Tibial artery (tissue), 4 donors: Measurements from ENCODE around the gene RAB7A.
"Not testable (repeated sequence)": the region's sequence is repeated elsewhere in the genome, so short reads cannot be mapped to it uniquely, and the experiment has no call there.

Source experiments
- DNase-seq, 2 donors: peaks; one replicate each; pipeline ENCODE4 v3.0.0-alpha.2; 2019
- H3K27ac ChIP-seq, 2 donors: fragments of 200-600 bp; sonication (generic) in 1 of 2; 1 replicate in 1 of 2; 2 replicates in 1 of 2; pipeline ENCODE4 v1.5.1; 2018 to 2019; ENCODE audit warnings: mild to moderate bottlenecking in 1 of 2
- H3K27me3 ChIP-seq, 2 donors: fragments of 200-600 bp; sonication (generic) in 1 of 2; one replicate each; pipeline versions ENCODE4 v1.5.1 to v1.6.0; 2016 to 2019
- H3K36me3 ChIP-seq, 3 donors: fragments of 200-600 bp; sonication (generic) in 2 of 3; one replicate each; pipeline ENCODE4 v1.5.1; 2016 to 2019; ENCODE audit warnings: mild to moderate bottlenecking in 2 of 3
- H3K4me1 ChIP-seq, 4 donors: fragments of 200-600 bp; sonication (generic) in 2 of 4; 1 replicate in 3 of 4; 2 replicates in 1 of 4; pipeline ENCODE4 v1.5.1; 2016 to 2019
- H3K4me3 ChIP-seq, 2 donors: fragments of 200-600 bp; sonication (generic) in 1 of 2; 1 replicate in 1 of 2; 2 replicates in 1 of 2; pipeline ENCODE4 v1.5.1; 2018 to 2019; ENCODE audit warnings: mild to moderate bottlenecking in 2 of 2
- H3K9me3 ChIP-seq, 3 donors: fragments of 200-600 bp; sonication (generic) in 1 of 3; one replicate each; pipeline ENCODE4 v1.5.1; 2016 to 2019
- CTCF ChIP-seq, 2 experiments: fragments of 200-600 bp in 1 of 2; fragments of 450-650 bp in 1 of 2; IDR thresholded peaks; one replicate each; pipeline ENCODE4 v1.5.1; 2017 to 2019; ENCODE audit warnings: antibody characterized with exemption in 2 of 2, mild to moderate bottlenecking in 1 of 2, moderate library complexity in 1 of 2
- intact Hi-C: fragments of 100-400 bp; cut with DNase I; formaldehyde crosslinking; loops from one replicate; pipeline ENCODE4 v1.15.0; 2023; ENCODE audit warnings: low total_unique reads

RAB7A gene

GRCh38 chr3:128746881-128747280 lies 20.9 kb downstream of the RAB7A start:
- no peak for DNase-seq
- H3K4me1 ChIP-seq, result peaks cover 0 to 34% (median 16%) of the 10 kb centered on the region in 4 donors
- H3K27ac ChIP-seq, result no peak overlapping the region
- no peaks in the 10 kb centered on the region for H3K9me3 ChIP-seq
- intact Hi-C loops, result no loop called here
- H3K36me3 ChIP-seq, result peaks cover 15 to 40% (median 28%) of the 10 kb centered on the region in 3 donors
- no peaks in the 10 kb centered on the region for H3K27me3 ChIP-seq
- TF ChIP-seq CTCF (IDR thresholded peaks at IDR 0.05), result no peak
- H3K4me3 ChIP-seq, result no peak overlapping the region

GRCh38 chr3:128748557-128748956 lies 22.6 kb downstream of the RAB7A start:
- Histone ChIP-seq H3K4me3 (no peak overlapping the region), H3K36me3 (peaks cover 9 to 24% (median 17%) of the 10 kb centered on the region in 3 donors), H3K9me3 (no peaks in the 10 kb centered on the region), H3K27me3 (no peaks in the 10 kb centered on the region), H3K4me1 (peaks cover 0 to 34% (median 16%) of the 10 kb centered on the region in 4 donors), H3K27ac (no peak overlapping the region)
- no peak for TF ChIP-seq CTCF (IDR thresholded peaks at IDR 0.05)
- intact Hi-C loops, result no loop called here
- DNase-seq, result no peak

GRCh38 chr3:128749035-128749434 lies 23.1 kb downstream of the RAB7A start:
- no peak overlapping the region for H3K4me3 ChIP-seq
- intact Hi-C loops, result no loop called here
- H3K27me3 ChIP-seq, result no peaks in the 10 kb centered on the region
- no peaks in the 10 kb centered on the region for H3K9me3 ChIP-seq
- peaks cover 4 to 19% (median 12%) of the 10 kb centered on the region in 3 donors for H3K36me3 ChIP-seq
- no peak for DNase-seq
- no peak for TF ChIP-seq CTCF (IDR thresholded peaks at IDR 0.05)
- H3K27ac ChIP-seq, result no peak overlapping the region
- H3K4me1 ChIP-seq, result peaks cover 0 to 34% (median 16%) of the 10 kb centered on the region in 4 donors

GRCh38 chr3:128749561-128749960 lies 23.6 kb downstream of the RAB7A start:
- H3K27ac ChIP-seq, H3K9me3 ChIP-seq, H3K27me3 ChIP-seq, intact Hi-C loops, H3K4me3 ChIP-seq, DNase-seq: not testable (repeated sequence)
- Histone ChIP-seq H3K4me1 (peaks cover 0 to 34% (median 15%) of the 10 kb centered on the region in 4 donors), H3K36me3 (peaks cover 0 to 14% (median 11%) of the 10 kb centered on the region in 3 donors)

- Histone ChIP-seq H3K4me3 (no peak overlapping the region), H3K4me1 (peaks cover 0 to 23% (median 9%) of the 10 kb centered on the region in 4 donors), H3K9me3 (no peaks in the 10 kb centered on the region), H3K27ac (no peak overlapping the region), H3K36me3 (no peaks in the 10 kb centered on the region), H3K27me3 (no peaks in the 10 kb centered on the region)
- no peak for TF ChIP-seq CTCF (IDR thresholded peaks at IDR 0.05)
- no peak for DNase-seq
- intact Hi-C loops, result no loop called here
Measured at GRCh38 chr3:128753715-128754114, 27.7 kb downstream of the RAB7A start.

GRCh38 chr3:128760042-128760441 lies 34.1 kb downstream of the RAB7A start:
- Histone ChIP-seq H3K9me3 (no peaks in the 10 kb centered on the region), H3K36me3 (peaks cover 0 to 12% (median 0%) of the 10 kb centered on the region in 3 donors), H3K27me3 (no peaks in the 10 kb centered on the region), H3K4me3 (no peak overlapping the region), H3K4me1 (peaks cover 0 to 27% (median 9%) of the 10 kb centered on the region in 4 donors), H3K27ac (no peak overlapping the region)
- TF ChIP-seq CTCF (IDR thresholded peaks at IDR 0.05), result no peak
- DNase-seq, result no peak
- intact Hi-C loops, result no loop called here
